Measurements from ENCODE around the gene ALG2. TPM values are rescaled to one million over a fixed set of nuclear protein-coding genes. Genes with fewer than 3 reads are reported as not detected.

The ALG2 gene
- total RNA-seq: 26.1 and 26.6 TPM in 2 replicates

GRCh38 chr9:99221621-99222415 is at the start of gene ALG2, which contains the start of gene SEC61B:
Gene ALG2, minus strand, starts transcription at chr9:99221942. Its CDS starts 48 bp downstream, at chr9:99221894.
Gene SEC61B, plus strand, starts transcription at chr9:99222282. Its CDS starts 82 bp downstream, at chr9:99222364.

Other genes starting within 250 kb of the ALG2 start
- gene TGFBR1, start 116.8 kb downstream of the ALG2 start, total RNA-seq: 10.7 and 11.9 TPM in 2 replicates
- 219 and 230 TPM in 2 replicates for gene SEC61B, start 340 bp upstream of the ALG2 start, total RNA-seq